ENCODE measurements around the gene LAMB3.

The LAMB3 gene
- 15.6 to 141 (median 28.3) reads per million in 17 experiments for total RNA-seq

DNA sequence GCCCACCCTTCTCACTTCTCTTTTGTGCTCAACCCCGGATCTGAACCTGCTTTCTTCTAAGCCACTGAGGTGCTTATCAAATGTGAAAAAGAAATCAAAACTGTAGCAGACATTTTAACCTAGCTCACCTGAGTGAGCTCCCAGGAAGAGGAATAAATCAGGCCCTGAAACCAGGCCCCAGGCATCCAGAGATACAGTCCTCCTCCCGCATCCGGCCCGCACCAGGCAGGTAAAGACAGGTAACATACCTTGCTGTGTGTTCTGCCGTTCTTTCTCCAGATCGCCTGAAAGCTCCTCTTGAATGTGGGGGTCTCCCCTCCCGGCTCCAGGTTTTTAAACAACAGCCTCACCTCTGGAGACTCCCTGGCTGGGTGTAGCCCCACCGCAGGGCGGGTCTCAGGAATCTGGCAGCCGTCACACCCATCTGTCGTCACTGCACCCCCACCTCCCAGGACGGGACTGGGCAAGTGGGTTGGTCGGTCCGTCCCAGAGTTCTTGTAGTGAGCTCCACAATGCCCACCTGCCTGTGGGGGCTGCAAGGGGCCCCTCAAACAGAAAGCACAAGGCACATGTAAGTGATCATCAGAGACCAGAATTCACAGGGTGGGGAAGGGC lies at the start of gene LAMB3:
Gene LAMB3, minus strand, starts transcription at position 305 of the 615 bp plus-strand sequence. CDS start 1,481 bp downstream, outside the sequence.
- DNase-seq: no peak

DNA sequence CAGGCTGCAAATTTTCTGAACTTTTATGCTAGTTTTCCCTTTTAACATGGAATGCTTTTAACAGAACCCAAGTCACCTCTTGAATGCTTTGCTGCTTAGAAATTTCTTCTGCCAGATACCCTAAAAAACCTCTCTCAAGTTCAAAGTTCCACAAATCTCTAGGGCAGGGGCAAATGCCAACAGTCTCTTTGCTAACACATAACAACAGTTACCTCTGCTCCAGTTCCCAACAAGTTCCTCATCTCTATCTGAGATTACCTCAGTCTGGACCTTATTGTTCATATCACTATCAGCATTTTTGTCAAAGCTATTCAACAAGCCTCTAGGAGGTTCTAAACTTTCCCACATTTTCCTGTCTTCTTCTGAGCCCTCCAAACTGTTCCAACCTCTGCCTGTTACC lies 48.5 kb upstream of the LAMB3 start:
- peak in 3 of 4 experiments; percentile 11 to 44 (median 42) for DNase-seq

DNA sequence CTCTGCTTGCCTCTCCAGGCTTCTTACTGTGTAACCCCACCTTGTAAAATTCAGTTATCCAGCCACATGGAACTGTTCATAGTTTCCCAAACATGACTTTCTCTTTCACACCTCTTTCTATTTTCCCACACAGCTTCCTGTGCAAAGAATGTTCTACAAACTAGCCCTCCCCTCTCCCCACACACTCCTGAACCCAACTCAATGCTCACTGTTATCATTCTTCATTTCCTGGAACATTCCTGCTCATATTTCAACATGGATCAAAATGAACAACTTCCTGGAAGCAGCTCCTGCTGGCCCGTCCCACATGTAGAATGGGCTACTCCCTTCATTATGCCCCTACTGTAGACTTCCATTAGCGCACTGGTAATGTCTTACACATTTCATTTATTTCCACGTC lies 44.9 kb upstream of the LAMB3 start:
- no peak for DNase-seq

DNA sequence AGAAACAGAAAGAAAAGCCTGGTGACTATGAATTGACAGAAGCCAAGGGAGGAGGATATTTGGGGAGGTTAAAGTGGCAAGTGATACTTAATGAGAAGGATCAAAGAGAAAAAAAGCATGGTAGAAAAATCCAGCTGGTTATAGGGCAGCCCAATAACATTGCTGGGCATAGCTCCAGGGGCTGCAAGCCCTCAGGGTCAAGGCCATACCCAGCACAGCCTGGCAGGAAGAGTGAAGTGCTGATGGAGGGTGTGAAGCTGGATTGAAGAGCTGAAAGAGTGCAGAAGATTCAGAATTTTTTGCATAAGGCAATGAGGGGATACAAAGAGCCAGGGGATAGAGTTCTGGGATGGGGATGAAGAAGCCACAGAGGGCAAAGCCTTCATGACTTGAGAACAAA lies 44.4 kb upstream of the LAMB3 start:
- no peak for DNase-seq

DNA sequence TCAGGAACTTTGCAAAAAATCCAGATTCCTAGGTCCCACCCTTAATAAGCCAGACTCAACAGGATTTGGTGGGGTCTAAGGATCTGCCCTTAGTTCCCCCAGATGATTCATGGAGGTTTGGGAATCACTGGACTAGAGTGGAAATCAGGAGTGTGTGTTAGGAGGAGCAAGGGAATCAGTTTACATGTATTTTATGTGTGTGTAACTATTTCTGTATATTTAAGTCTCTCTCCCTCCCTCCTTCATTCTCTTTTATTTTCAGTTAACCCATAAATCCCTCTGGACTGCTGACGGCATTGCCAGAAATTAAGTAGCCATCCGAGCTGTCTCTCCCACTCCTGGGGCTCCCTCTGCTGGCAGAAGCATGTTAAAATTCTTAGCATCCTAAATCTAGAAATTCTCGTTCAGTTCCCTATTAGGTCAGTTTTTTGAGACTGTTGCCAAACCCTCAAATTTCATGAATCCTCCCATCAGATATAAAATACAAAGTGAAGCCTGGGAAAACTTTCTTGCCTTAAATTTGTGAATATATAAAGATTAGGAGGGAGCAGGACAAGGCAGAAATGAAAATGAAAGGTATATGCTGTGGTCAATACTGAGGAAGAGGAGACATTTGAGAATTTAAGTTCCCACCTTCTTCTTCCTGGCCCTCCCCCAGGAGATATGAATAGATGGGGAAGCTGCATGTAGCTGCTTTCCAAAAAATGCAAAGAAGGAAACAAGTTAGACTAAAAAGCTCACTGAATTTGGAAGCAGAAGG lies 40.7 kb upstream of the LAMB3 start:
- peak; percentile 87 to 94 (median 90) for DNase-seq

DNA sequence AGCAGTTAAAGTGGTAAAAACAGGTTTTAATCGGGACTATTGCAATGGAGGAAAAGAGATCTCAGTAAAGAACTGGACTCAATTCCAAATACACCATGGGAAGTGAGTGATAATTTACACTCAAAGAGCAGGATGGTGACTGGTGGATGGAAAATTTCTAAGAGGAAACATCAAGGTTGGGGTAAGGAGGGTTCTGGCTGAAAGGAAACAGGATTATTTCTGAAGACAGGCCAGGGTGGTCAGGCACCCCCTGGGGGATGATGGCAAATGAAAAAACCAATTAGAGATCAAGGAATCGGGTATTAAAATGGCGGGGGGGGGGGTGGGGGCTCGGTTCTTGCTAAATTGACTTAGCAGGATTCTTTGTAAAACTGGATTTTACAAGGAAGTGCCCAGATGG lies 40.1 kb upstream of the LAMB3 start:
- no peak for DNase-seq

DNA sequence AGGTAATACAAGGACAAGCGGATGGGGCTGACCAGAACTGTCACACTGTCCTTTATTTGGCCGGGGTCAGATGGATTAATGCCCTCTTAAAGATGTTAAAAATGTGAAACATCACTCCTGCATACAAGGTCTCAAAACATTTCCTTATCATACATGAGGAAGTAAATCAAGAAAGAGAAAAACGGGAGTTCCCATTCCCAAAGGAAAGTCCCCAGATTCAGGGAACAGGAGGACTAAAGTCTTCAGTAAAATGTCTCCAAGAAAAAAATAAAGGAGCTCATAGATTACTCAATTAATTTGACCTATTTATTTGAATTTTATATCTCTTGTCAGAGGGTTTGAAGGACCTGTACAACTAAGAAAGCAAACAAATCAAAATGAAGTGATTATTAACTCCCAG lies 39.0 kb upstream of the LAMB3 start:
- DNase-seq: peak in 1 of 4 experiments; percentile 12

DNA sequence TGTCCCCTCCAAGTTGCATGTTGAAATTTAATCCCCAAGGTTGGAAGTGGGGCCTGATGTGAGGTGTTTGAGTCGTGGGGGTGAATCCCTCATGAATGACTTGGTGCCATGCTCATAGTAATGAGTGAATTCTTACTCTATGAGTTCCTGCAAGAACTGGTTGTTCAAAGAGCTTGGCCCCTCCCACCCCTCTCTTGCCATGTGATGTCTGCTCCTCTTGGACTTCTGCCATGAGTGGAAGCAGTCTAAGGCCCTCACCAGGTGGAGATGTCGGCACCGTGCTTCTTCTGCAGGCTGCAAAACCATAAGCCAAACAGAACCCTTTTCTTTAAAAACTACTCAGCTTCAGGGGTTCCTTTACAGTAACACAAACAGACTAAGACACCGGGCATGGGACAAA lies 37.3 kb upstream of the LAMB3 start:
- no peak for DNase-seq

DNA sequence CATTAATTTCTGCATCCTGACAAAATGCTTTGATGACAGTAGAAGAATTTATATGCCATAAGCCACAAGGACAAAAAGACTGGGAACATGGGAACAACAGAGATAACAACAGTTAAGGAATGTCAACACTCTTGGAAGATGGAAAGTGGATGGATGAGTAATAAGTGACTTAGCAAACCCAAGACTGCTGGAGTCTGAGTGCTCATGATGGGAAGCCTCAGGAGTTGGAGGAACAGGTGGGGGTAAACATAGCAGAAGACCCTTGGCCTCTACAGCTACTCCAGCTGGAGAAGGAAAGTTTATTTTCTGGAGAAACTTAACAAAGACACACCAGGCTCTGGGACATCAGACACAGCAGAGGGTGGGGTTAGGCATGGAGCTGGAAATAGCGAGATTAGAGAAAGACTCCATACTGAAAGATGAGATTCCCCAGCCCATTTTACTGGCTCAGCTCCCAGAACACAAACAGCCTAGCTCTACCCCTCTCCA lies 36.6 kb upstream of the LAMB3 start:
- DNase-seq: no peak

DNA sequence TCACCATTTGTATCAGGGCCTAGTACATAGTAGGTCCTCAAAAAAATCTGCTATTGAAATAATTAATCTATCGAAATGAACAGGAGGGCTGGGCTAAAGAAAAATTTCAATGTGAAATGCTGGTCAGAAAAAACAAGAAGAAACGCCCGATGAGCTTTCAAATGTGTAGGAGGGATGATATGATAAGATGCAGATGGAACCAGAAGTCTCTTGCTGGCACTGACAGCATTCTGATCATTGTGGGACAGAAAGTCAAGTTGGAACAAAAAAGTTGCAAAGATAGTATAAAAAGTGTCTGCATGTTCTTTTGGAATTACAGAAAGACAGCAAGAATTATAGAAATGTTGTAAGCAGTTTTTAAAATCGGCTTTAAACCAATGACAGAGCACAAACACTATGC lies 34.1 kb upstream of the LAMB3 start:
- DNase-seq: peak in 2 of 4 experiments; percentile 14 to 25

DNA sequence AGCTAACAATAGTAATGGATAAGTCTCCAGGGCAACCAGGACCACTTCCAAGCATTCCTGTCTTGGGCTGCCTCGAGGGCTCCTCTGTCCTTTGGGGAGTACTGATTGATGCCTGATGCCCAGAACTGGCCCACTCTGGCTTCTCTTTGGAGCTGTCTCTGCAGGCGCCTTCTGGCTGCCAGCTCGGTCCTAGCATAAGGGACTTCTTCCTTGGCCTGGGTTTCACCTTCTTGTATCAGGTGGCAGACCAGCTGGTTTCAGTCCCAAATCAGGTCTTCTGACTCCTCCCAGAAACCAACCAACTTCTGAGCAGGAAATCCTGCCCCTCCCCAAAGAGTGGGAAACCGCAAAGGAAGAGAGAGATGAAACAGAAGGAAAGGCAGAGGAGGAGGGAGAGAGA lies 33.6 kb upstream of the LAMB3 start:
- no peak for DNase-seq

DNA sequence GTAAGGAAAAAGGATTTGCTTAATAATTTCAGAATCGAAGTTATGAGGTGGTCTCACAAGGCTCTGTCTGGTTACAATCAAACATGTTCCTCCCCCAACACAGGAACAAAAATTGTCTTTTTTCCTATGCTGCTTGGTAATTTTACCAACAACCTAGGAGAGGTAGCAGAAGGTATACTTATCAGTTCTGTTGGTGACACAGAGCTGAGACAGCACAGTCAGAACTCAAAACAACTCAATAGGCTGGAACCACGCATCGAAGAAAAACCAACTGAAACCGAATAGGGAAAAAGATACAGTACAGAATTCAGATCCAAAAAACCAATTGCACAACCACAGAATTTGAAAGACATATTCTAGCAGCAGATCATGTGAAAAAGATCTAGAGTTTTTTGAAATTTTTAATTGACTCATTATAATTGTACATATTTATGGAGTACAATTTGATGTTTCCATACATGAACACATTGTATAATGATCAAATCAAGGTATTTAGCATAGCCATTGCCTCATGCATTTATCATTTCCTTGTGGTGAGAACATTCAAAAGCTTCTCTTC lies 26.8 kb upstream of the LAMB3 start:
- no peak for DNase-seq

DNA sequence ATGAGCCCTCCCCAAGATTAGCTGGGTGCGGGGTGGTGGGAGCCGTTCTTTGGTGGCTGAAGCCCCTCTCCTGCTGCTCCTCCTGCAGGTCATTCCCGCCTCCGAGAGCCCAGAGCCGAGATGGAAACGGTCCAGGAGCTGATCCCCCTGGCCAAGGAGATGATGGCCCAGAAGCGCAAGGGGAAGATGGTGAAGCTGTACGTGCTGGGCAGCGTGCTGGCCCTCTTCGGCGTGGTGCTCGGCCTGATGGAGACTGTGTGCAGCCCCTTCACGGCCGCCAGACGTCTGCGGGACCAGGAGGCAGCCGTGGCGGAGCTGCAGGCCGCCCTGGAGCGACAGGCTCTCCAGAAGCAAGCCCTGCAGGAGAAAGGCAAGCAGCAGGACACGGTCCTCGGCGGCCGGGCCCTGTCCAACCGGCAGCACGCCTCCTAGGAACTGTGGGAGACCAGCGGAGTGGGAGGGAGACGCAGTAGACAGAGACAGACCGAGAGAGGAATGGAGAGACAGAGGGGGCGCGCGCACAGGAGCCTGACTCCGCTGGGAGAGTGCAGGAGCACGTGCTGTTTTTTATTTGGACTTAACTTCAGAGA lies 23.4 kb upstream of the LAMB3 start:
- peak in 3 of 4 experiments; percentile 41 to 57 (median 48) for DNase-seq

DNA sequence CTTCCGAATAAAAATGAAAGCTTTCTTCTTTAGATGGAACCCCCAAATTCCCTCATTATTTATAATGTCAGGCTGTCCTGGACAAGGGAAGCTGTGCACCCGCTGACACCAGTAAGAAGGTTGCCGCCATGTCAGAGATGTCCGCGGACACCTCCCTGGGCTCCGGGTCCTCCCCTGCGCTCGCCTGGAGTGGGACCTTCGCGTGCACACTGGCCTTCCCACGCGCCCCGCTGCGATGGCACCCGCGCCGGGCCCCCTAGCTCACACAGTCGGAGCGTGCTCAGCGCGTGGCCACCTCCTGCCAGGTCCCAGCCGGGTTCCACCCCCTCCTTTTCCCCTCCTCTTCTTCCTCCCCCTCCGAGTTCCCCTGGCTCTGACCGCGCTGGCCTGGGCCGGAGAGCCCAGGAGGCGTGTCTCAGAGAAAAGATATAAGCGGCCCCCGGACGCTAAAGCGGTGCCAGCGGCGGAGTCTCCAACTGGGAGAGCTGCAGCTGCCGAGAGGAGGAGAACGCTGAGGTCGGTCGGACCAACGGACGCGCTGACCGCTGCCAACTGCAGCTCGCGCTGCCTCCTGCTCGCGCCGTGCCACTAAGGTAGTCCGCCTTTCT lies 22.8 kb upstream of the LAMB3 start, which contains the start of gene G0S2:
Gene G0S2, plus strand, starts transcription at position 456 of the 608 bp plus-strand sequence. CDS start 273 bp downstream, outside the sequence.
- peak; percentile 55 to 72 (median 61) for DNase-seq

DNA sequence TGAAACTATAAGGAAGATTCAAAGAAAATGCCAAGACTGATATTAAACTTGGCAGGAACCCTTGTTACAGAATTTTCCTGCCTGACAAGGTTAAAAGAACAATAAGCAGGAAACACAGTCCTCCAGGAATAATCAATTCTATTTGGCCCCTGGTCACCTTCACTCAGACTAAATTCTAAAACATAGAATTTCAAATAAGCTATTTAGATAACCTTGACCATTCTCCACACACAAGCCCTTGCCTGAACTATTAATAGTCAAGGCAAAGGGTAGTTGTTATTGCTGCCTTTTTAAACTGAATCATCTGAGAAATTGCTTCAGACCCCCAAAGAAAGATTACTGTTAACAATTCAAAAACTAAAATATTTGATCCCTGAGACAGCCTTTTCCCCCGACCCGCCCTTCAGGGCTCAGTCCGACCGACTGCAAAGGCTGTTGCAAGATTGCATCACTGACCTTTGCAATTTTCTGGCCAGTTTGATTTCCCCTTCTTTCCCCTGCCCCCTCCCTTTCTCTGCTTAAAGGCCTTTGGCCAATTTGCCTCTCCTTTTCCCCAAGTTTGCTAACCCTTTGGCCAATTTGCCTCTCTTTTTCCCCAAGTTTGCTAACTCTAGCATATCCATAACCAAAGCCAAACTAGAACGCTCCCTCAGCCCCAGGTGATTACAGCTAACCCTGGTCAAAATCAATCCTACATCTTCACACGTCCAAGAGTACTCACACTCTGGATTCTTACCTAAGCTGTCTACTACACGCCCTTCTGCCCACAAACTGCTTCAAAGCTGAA lies 21.6 kb upstream of the LAMB3 start:
- peak; percentile 59 to 79 (median 74) for DNase-seq

DNA sequence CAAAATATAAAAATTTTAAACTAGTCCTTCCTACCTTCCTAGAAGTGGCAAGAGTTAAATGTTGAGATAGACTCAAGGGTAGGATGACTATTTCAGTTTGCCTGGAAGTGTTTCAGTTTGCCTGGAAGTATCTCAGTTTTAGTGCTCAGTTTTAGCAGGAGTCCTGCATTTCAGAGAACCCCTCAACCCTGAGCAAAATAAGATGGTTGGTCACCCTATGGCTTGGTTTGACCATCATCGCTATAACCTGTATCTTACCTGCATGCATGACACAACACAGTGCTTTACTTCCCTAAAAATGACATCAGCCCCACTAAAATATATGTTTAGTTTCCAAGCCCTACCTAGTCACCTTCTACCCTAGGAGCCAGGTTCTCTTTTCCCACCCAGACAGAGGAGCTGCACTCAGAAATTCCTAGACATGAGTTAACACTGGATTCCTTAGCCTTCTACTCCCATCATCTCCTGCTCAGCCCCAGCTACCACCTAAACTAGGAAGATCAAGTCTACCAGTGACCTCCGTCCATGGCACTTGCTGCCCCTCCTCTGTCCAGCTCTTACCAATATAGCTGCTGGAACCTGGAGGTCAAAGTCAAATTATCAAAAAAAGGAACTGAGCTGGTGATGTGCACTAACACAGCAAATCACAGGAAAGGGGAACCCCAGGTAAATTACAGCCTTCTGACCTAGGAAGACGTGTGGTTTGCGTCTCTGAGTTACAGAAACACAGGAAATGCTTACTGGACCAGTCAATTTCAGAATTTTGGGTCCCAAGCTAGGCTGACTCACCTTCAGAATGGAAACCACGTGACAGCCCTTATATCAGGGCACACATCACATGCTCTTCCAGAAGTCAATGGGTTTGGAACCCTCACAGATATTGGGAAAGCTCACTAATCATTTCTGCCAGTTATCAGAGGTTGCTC lies 20.7 kb upstream of the LAMB3 start:
- peak; percentile 68 to 90 (median 72) for DNase-seq

DNA sequence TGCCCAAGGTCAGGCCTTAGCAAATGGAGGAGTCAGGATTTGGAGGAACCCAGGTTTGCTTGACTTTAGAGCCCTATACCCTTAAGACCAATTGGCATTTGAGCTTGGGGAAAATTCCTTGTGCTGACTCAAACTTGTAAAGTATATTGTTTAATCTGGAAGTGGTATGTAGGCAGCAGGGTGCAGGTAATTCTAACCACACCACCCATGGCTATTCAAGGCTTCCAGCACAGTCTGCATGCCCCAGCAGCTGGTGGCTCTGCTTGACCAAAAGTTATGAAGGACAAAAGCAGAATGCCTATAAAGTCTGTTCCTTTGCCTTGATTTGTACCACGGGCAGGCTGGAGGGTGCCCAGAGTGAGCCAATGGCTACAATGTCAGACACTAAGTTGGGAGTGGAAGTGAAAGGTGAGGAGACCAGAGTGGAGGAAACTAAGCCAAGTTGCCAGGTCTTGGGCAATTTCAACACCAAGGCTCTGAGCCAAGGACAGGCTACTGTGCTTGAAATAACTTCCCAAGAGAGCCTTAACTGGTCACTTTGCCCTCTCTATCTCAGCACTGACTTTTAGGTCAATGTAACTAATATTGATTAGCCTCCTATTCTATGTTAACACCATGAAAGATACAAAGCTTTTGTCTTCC lies 18.3 kb upstream of the LAMB3 start:
- no peak for DNase-seq

DNA sequence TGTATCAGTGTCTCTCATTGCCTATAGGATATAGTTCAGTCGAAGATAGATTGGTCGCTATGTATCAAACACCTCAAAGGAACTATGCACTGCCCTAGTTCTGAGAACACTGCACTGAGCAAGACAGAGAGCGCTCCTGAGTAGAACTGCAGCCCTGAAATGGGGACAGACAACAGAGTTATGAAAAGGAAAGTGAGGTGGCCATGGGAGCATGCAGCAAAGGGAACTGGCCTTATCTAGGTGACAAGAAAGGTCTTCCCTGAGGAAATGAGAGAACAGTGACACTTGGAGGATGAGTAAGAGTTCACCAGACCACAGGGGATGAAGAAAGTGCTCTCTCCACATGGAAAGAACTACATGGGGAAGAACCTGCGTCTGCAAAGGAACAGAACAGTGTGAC lies 15.5 kb upstream of the LAMB3 start:
- DNase-seq: peak in 3 of 4 experiments; percentile 42 to 69 (median 43)

DNA sequence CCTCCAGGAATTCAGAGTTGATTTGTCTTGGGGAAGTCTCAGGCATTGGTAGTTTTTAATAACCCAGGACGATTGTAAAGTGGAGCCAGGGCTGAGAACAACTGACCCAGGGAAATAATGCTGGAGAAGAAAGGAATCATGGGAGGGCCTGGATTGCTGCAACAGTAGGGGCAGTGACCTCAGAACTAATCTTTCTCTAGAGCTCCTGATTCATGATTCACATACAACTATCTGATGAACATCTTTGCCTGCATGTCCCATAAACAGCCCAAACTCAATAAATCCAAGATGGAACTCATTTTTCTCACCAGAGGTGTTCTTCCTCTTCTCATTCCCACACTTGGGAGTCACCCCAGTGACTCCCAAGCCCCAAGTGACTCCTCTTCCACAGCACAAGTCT lies 14.9 kb upstream of the LAMB3 start:
- DNase-seq: no peak

DNA sequence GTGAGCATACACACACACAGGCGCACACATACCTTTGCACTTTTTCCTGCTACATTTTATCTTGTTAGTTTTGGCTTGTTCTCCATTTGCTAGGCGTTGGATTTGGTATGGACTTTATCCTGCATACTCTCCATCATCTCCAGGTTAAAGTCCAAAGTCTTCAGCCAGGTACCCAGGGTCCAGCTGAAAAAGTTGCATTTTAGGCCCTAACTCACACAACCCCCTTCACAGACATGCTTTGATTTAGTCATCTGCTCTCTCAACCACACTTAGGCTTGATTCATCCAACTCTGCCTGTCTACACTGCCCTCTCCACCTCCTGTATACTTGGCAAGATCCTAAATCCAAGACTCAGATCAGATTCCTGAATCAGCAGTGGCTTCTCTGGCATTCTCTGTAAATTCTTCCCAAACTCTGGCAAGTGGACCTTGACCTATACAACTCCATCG lies 10.7 kb upstream of the LAMB3 start:
- DNase-seq: no peak

Data from suppressor macrophage (primary cell).